SKM-1 (cell line): ENCODE data around the gene SMIM33.
"Not testable (repeated sequence)": the region's sequence is repeated elsewhere in the genome, so short reads cannot be mapped to it uniquely, and the experiment has no call there.

Experiments used
- DNase-seq: peaks from one replicate; lab custom pipeline; 2025; ENCODE audit not compliant: unreplicated experiment; lab: John Stamatoyannopoulos, UW

SMIM33 gene

GRCh38 chr5:139470821-139471300 is at the start of gene SMIM33:
Gene SMIM33, plus strand, starts transcription at chr5:139471004. Its CDS starts 118 bp downstream, at chr5:139471122.
- DNase-seq, result peak; percentile 60

GRCh38 chr5:139422307-139422893 is 48.4 kb upstream of the SMIM33 start:
- DNase-seq, result peak; percentile 66

GRCh38 chr5:139425497-139425896 is 45.3 kb upstream of the SMIM33 start:
- DNase-seq, result no peak

- DNase-seq, result no peak
Measured at GRCh38 chr5:139426203-139426885, 44.5 kb upstream of the SMIM33 start.

- no peak for DNase-seq
Measured at GRCh38 chr5:139430015-139430414, 40.8 kb upstream of the SMIM33 start.

- DNase-seq, result no peak
Measured at GRCh38 chr5:139431706-139432105, 39.1 kb upstream of the SMIM33 start.

- DNase-seq, result no peak
Measured at GRCh38 chr5:139435676-139436075, 35.1 kb upstream of the SMIM33 start.

- no peak for DNase-seq
Measured at GRCh38 chr5:139438707-139439012, 32.1 kb upstream of the SMIM33 start.

- DNase-seq, result peak; percentile 60
Measured at GRCh38 chr5:139439013-139439903, 31.5 kb upstream of the SMIM33 start, which contains the start of gene DNAJC18. Gene DNAJC18, minus strand, starts transcription at chr5:139439525. Its CDS starts 80 bp downstream, at chr5:139439445.

GRCh38 chr5:139440416-139440815 is 30.4 kb upstream of the SMIM33 start:
- DNase-seq, result not testable (repeated sequence)

GRCh38 chr5:139443831-139444453 is 26.9 kb upstream of the SMIM33 start:
- no peak for DNase-seq

GRCh38 chr5:139445325-139446170 is 25.3 kb upstream of the SMIM33 start:
- no peak for DNase-seq

- DNase-seq, result no peak
Measured at GRCh38 chr5:139446956-139447779, 23.6 kb upstream of the SMIM33 start.

- DNase-seq, result no peak
Measured at GRCh38 chr5:139451176-139451575, 19.6 kb upstream of the SMIM33 start.

GRCh38 chr5:139451878-139452660 is 18.7 kb upstream of the SMIM33 start:
- DNase-seq, result no peak

- DNase-seq, result no peak
Measured at GRCh38 chr5:139453683-139454567, 16.9 kb upstream of the SMIM33 start.

- DNase-seq, result no peak
Measured at GRCh38 chr5:139454568-139455290, 16.1 kb upstream of the SMIM33 start.
